Left ventricle myocardium inferior (tissue), 1 donor: ENCODE results near the gene SIK3. TPM values are rescaled to one million over a fixed set of nuclear protein-coding genes. Genes with fewer than 3 reads are reported as not detected.

Experiments used
- DNase-seq: peaks from one replicate; pipeline ENCODE4 v3.0.0-alpha.2; 2020
- H3K27ac ChIP-seq: fragments of 200-600 bp; replicated peaks from 2 replicates; pipeline ENCODE4 v1.8.0; 2021
- H3K27me3 ChIP-seq: fragments of 200-600 bp; 2 replicates; pipeline ENCODE4 v1.8.0; 2021; ENCODE audit warnings: low read depth
- H3K36me3 ChIP-seq: fragments of 200-600 bp; 2 replicates; pipeline ENCODE4 v1.8.0; 2021
- H3K4me1 ChIP-seq: fragments of 200-600 bp; 2 replicates; pipeline ENCODE4 v1.8.0; 2021
- H3K4me3 ChIP-seq: fragments of 200-600 bp; 2 replicates; pipeline ENCODE4 v1.8.0; 2021; ENCODE audit warnings: mild to moderate bottlenecking, moderate library complexity
- H3K9me3 ChIP-seq: fragments of 200-600 bp; replicated peaks from 2 replicates; pipeline ENCODE4 v1.8.0; 2021
- intact Hi-C: fragments of 100-400 bp; cut with micrococcal nuclease; formaldehyde crosslinking; loops from one replicate; pipeline ENCODE4 v1.11.0; 2022
- total RNA-seq: library from RNA; stranded (reverse); fragmentation: NEBNext Ultra II Directional; extraction: Animal tissue kit (Norgen Biotek cat#: 25700); gene quantifications from one replicate; pipeline ENCODE4 v1.2.1, GENCODE V29; 2021
- TF ChIP-seq, protein P1 (sequence below): fragments of 200-600 bp; IDR thresholded peaks from 2 replicates; pipeline ENCODE4 v1.8.0; 2021; ENCODE audit warnings: antibody characterized with exemption, mild to moderate bottlenecking, borderline replicate concordance
- donor health status: DM: no; HTN: yes; CAD: no; lungs with severe emphysema.

The SIK3 gene
- total RNA-seq, 1 donor from 2014 or later, result 36.3 TPM

DNA sequence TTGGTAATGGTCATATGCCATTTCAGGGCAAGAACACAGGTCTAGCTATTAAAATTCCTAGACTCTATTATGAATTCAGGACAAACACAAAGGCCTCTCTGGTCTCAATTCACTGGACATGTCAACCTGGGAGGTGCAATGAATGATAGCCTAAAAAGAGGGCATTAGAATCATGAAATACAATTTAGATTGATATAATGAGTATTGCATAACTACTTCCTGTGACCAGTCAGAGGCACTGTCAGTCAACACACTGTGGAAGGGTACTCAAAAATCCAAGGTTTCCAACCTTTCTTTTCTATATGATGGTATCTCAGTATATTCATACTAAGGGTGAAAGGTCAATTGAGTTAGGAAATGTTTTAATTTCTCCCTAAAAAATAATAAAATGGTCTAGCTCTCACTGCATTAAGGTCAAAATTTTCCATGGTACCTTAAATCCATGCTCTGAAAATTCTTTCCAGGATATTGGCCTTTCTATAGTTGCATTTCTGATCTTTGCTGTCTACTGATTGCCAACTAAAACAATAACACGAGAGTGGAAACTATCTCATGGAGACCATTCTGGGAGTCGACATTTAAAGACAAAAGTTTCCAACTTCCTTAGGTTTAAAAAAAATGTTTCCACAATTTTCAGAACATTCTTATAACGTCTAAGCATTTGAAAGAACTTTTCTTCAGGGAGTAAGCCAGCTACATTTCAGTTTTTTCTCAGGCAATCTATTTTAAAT lies 179.1 kb downstream of the SIK3 start:
- no peak for DNase-seq
- no peaks in the 10 kb centered on the region for H3K9me3 ChIP-seq
- intact Hi-C loops, result no loop called here
- peaks cover 5% of the 10 kb centered on the region for H3K36me3 ChIP-seq
- peaks cover 6% of the 10 kb centered on the region for H3K4me1 ChIP-seq
- no peak overlapping the region for H3K4me3 ChIP-seq
- H3K27me3 ChIP-seq, result no peaks in the 10 kb centered on the region
- TF ChIP-seq, protein P1, sequence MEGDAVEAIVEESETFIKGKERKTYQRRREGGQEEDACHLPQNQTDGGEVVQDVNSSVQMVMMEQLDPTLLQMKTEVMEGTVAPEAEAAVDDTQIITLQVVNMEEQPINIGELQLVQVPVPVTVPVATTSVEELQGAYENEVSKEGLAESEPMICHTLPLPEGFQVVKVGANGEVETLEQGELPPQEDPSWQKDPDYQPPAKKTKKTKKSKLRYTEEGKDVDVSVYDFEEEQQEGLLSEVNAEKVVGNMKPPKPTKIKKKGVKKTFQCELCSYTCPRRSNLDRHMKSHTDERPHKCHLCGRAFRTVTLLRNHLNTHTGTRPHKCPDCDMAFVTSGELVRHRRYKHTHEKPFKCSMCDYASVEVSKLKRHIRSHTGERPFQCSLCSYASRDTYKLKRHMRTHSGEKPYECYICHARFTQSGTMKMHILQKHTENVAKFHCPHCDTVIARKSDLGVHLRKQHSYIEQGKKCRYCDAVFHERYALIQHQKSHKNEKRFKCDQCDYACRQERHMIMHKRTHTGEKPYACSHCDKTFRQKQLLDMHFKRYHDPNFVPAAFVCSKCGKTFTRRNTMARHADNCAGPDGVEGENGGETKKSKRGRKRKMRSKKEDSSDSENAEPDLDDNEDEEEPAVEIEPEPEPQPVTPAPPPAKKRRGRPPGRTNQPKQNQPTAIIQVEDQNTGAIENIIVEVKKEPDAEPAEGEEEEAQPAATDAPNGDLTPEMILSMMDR, result no peak
- H3K27ac ChIP-seq, result peak overlapping the region; percentile 5

DNA sequence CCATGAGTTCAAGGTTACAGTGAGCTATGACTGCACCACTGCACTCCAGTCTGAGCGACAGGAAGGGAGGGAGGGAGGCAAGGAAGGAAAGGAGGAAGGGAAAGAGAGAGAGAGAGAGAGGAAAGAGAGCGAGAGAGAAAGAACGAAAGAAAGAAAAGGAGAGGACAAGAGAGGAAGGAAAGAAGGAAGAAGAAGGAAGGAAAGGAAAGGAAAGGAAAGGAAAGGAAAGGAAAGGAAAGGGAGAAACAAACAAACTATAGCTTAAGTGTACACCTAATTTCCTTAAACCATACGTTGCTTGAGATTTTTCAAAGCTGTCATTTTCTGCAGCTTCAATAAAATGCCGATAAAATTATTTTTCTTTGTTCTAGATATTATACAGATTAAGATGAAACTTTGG lies 180.6 kb downstream of the SIK3 start:
- H3K4me1 ChIP-seq, result peaks cover 14% of the 10 kb centered on the region
- peaks cover 5% of the 10 kb centered on the region for H3K36me3 ChIP-seq
- no peak for DNase-seq
- TF ChIP-seq, protein P1, result no peak
- H3K4me3 ChIP-seq, result no peak overlapping the region
- intact Hi-C loops, result no loop called here
- no peak overlapping the region for H3K27ac ChIP-seq
- H3K27me3 ChIP-seq, result no peaks in the 10 kb centered on the region
- no peaks in the 10 kb centered on the region for H3K9me3 ChIP-seq

DNA sequence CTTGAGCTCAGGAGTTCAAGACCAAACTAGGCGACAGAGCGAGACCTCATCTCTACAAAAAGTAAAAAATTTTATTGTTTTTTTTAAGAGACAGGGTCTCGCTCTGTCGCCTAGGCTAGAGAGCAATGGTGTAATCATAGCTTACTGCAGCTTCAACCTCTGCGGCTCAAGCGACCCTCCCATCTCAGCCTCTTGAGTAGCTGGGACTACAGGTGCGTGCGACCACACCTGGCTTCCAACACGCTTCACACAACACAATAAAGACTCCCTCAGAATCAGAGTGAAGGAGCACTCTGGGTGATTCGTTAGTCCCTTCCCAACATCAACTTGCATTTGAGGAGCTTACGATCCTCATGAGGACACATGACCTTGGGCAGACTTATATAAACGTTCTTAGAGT lies 181.3 kb downstream of the SIK3 start:
- TF ChIP-seq, protein P1, result no peak
- Histone ChIP-seq H3K4me3 (no peak overlapping the region), H3K27ac (no peak overlapping the region), H3K9me3 (no peaks in the 10 kb centered on the region), H3K36me3 (no peaks in the 10 kb centered on the region), H3K27me3 (no peaks in the 10 kb centered on the region), H3K4me1 (peaks cover 14% of the 10 kb centered on the region)
- no peak for DNase-seq
- intact Hi-C loops, result no loop called here

DNA sequence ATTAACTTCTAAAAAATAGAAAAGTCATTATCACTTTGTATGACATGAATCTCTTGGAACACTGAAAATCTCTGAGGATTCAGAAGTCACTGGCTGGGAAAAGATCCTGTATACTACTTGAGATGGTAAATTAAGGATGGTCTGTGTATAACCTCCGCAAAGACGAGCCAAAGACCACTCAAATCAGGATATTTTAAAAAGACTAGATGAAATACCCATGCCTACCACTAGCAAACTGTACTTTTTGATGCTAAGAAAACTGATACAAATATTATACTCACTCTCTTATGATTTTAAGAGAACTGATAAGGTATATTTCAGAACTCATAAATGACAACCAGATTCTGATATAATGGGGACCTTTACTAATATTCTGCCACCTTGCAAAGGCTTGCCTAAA lies 182.2 kb downstream of the SIK3 start:
- H3K27me3 ChIP-seq, result no peaks in the 10 kb centered on the region
- H3K27ac ChIP-seq, result no peak overlapping the region
- no peak overlapping the region for H3K4me3 ChIP-seq
- intact Hi-C loops, result no loop called here
- H3K9me3 ChIP-seq, result no peaks in the 10 kb centered on the region
- no peak for DNase-seq
- peaks cover 14% of the 10 kb centered on the region for H3K4me1 ChIP-seq
- TF ChIP-seq, protein P1, result no peak
- no peaks in the 10 kb centered on the region for H3K36me3 ChIP-seq

DNA sequence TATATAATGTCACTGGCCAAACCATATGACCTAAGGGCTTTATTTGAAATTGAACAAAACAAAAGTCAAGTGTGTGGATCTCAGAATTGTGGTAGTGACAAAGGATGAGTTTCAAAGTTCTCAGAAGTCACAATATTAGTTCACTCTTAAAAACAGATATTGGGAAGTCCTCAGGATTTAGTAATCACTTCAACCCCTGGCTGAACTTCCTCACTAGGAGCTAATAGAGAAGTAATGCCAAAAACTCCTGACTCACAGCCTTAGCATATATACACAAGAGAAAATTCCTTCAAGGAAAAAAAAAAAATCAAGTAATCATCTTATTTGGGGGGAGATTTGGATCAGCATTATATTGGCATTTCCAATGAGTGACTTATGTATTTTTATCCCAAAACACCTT lies 185.2 kb downstream of the SIK3 start:
- Histone ChIP-seq H3K27me3 (no peaks in the 10 kb centered on the region), H3K4me3 (no peak overlapping the region), H3K27ac (no peak overlapping the region), H3K9me3 (no peaks in the 10 kb centered on the region), H3K4me1 (peaks cover 9% of the 10 kb centered on the region), H3K36me3 (no peaks in the 10 kb centered on the region)
- intact Hi-C loops, result no loop called here
- TF ChIP-seq, protein P1, result no peak
- DNase-seq, result no peak
